RWPE2 (cell line): ENCODE measurements around the gene LRRIQ1.
"Not testable (repeated sequence)": the region's sequence is repeated elsewhere in the genome, so short reads cannot be mapped to it uniquely, and the experiment has no call there.

Source experiments
- ATAC-seq: fragments of 200-7000 bp; cut with Tn5 transposase; 3 replicates; pipeline ENCODE4 v1.9.1; 2021; ENCODE audit warnings: low read depth
- DNase-seq: peaks from one replicate; pipeline ENCODE4 v3.0.0-alpha.2; 2020; ENCODE audit warnings: low spot score
- H3K27ac ChIP-seq: fragments of 450-650 bp; 2 replicates; pipeline ENCODE4 v1.5.1; 2017; ENCODE audit warnings: mild to moderate bottlenecking; ENCODE audit not compliant: poor library complexity, severe bottlenecking
- H3K27me3 ChIP-seq: fragments of 250-450 bp; sonication (Bioruptor Pico); 2 replicates; pipeline ENCODE4 v1.5.1; 2021; ENCODE audit warnings: mild to moderate bottlenecking, moderate library complexity; ENCODE audit not compliant: insufficient read depth, poor library complexity, severe bottlenecking
- H3K36me3 ChIP-seq: fragments of 250-450 bp; sonication (Bioruptor Pico); 2 replicates; pipeline ENCODE4 v1.5.1; 2020; ENCODE audit warnings: low read depth, mild to moderate bottlenecking, moderate library complexity
- H3K4me1 ChIP-seq: fragments of 250-450 bp; sonication (Bioruptor Pico); 2 replicates; pipeline ENCODE4 v1.5.1; 2021; ENCODE audit warnings: mild to moderate bottlenecking, moderate library complexity; ENCODE audit not compliant: insufficient read depth, poor library complexity, severe bottlenecking
- H3K4me3 ChIP-seq: fragments of 250-450 bp; sonication (Bioruptor Pico); 2 replicates; pipeline ENCODE4 v1.5.1; 2021; ENCODE audit warnings: mild to moderate bottlenecking, moderate library complexity; ENCODE audit not compliant: severe bottlenecking
- H3K9me3 ChIP-seq: fragments of 250-450 bp; sonication (Bioruptor Pico); 2 replicates; pipeline ENCODE4 v1.5.1; 2021; ENCODE audit warnings: mild to moderate bottlenecking, moderate library complexity; ENCODE audit not compliant: severe bottlenecking
- CTCF ChIP-seq: fragments of 450-650 bp; IDR thresholded peaks from one replicate; pipeline ENCODE4 v1.5.1; 2017; ENCODE audit warnings: mild to moderate bottlenecking, moderate library complexity; ENCODE audit not compliant: poor library complexity, severe bottlenecking

Gene LRRIQ1

GRCh38 chr12:84998341-84998740 lies 37.8 kb upstream of the LRRIQ1 start:
- Histone ChIP-seq H3K27me3 (no peaks in the 10 kb centered on the region), H3K27ac (no peak overlapping the region), H3K36me3 (no peaks in the 10 kb centered on the region), H3K9me3 (no peaks in the 10 kb centered on the region), H3K4me1 (peaks cover 13% of the 10 kb centered on the region), H3K4me3 (no peak overlapping the region)
- TF ChIP-seq CTCF = no peak
- no peak for ATAC-seq
- no peak for DNase-seq

GRCh38 chr12:85000729-85001128 lies 35.4 kb upstream of the LRRIQ1 start:
- Histone ChIP-seq H3K9me3 (no peaks in the 10 kb centered on the region), H3K36me3 (no peaks in the 10 kb centered on the region), H3K4me1 (peaks cover 5% of the 10 kb centered on the region), H3K27me3 (no peaks in the 10 kb centered on the region), H3K4me3 (no peak overlapping the region), H3K27ac (no peak overlapping the region)
- DNase-seq (no peak), ATAC-seq (no peak)
- no peak for TF ChIP-seq CTCF

- H3K4me1 ChIP-seq = peaks cover 1% of the 10 kb centered on the region
- ATAC-seq (no peak), DNase-seq (no peak)
Observed at GRCh38 chr12:85002778-85003296, 33.3 kb upstream of the LRRIQ1 start.

GRCh38 chr12:85004204-85004603 lies 31.9 kb upstream of the LRRIQ1 start:
- DNase-seq (no peak), ATAC-seq (no peak)
- H3K9me3 ChIP-seq = no peaks in the 10 kb centered on the region
- no peak overlapping the region for H3K4me3 ChIP-seq
- H3K4me1 ChIP-seq = peaks cover 6% of the 10 kb centered on the region
- no peak for TF ChIP-seq CTCF
- H3K36me3 ChIP-seq = no peaks in the 10 kb centered on the region
- no peak overlapping the region for H3K27ac ChIP-seq
- no peaks in the 10 kb centered on the region for H3K27me3 ChIP-seq

More at GRCh38 chr12:85002778-85003296, 33.3 kb upstream of the LRRIQ1 start:
- no peak for TF ChIP-seq CTCF
- H3K9me3 ChIP-seq = no peaks in the 10 kb centered on the region
- H3K36me3 ChIP-seq = no peaks in the 10 kb centered on the region
- no peaks in the 10 kb centered on the region for H3K27me3 ChIP-seq
- no peak overlapping the region for H3K27ac ChIP-seq
- no peak overlapping the region for H3K4me3 ChIP-seq

GRCh38 chr12:85005047-85005446 lies 31.1 kb upstream of the LRRIQ1 start:
- H3K9me3 ChIP-seq, ATAC-seq, H3K27me3 ChIP-seq, H3K4me3 ChIP-seq, DNase-seq, H3K27ac ChIP-seq, H3K36me3 ChIP-seq, H3K4me1 ChIP-seq: not testable (repeated sequence)
